K562 (cell line): ENCODE data around the gene SKAP2.

Source experiments
- EZH2 ChIP-seq: IDR thresholded peaks from 2 replicates; pipeline ENCODE4 v1.6.1; 2012; ENCODE audit warnings: low read depth, mild to moderate bottlenecking, inconsistent platforms, low read length, borderline replicate concordance
- POLR2AphosphoS5 ChIP-seq: IDR thresholded peaks from 2 replicates; pipeline ENCODE4 v1.6.1; 2011; ENCODE audit warnings: mild to moderate bottlenecking, low read depth, low read length, moderate library complexity; ENCODE audit not compliant: control insufficient read depth, insufficient read depth
- TCF3 ChIP-seq: sonication (generic); formaldehyde crosslinking; IDR thresholded peaks from 2 replicates; pipeline ENCODE4 v1.4.0; 2020; ENCODE audit warnings: mild to moderate bottlenecking, missing genetic modification reagents
- USF2 ChIP-seq: sonication (generic); formaldehyde crosslinking; IDR thresholded peaks from 2 replicates; pipeline ENCODE4 v1.5.0; 2020; ENCODE audit warnings: missing genetic modification reagents

- no peak for TF ChIP-seq EZH2
- TF ChIP-seq POLR2AphosphoS5, result no peak
- no peak for TF ChIP-seq USF2 (CRISPR knock-in tag)
- TF ChIP-seq TCF3 (CRISPR knock-in tag), result no peak
These were observed 160.4 kb downstream of the SKAP2 start for GRCh38 chr7:26704036-26704435.
